ENCODE measurements around the gene KIF27. TPM values are rescaled to one million over a fixed set of nuclear protein-coding genes. Genes with fewer than 3 reads are reported as not detected.

The KIF27 gene
- total RNA-seq, 4 donors from 2014 or later, result 7.5 to 11.1 (median 9.9) TPM

DNA sequence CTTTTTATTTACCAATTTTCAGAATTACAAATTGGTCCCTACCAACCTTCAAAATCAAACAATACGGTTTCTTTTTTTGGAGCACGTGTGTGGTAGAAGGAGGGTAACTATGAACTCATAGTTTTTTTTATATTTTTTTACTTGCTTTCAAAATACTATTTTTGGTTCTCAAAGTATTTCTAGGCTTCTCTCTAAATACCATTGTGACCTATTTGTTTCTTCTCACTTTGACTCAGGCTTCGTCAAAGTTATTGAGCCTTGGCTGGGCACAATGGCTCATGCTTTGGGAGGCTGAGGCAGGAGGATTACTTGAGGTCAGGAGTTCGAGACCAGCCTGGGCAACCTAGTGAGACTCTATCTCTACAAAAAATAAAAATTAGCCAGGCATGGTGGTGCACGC lies 11.6 kb upstream of the KIF27 start:
- TF ChIP-seq, protein P1, sequence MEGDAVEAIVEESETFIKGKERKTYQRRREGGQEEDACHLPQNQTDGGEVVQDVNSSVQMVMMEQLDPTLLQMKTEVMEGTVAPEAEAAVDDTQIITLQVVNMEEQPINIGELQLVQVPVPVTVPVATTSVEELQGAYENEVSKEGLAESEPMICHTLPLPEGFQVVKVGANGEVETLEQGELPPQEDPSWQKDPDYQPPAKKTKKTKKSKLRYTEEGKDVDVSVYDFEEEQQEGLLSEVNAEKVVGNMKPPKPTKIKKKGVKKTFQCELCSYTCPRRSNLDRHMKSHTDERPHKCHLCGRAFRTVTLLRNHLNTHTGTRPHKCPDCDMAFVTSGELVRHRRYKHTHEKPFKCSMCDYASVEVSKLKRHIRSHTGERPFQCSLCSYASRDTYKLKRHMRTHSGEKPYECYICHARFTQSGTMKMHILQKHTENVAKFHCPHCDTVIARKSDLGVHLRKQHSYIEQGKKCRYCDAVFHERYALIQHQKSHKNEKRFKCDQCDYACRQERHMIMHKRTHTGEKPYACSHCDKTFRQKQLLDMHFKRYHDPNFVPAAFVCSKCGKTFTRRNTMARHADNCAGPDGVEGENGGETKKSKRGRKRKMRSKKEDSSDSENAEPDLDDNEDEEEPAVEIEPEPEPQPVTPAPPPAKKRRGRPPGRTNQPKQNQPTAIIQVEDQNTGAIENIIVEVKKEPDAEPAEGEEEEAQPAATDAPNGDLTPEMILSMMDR (IDR thresholded peaks at IDR 0.05), result no peak
- no peak for TF ChIP-seq POLR2A (IDR thresholded peaks at IDR 0.05)
- Histone ChIP-seq H3K27me3 (no peaks in the 10 kb centered on the region), H3K9me3 (no peaks in the 10 kb centered on the region), H3K27ac (no peak overlapping the region), H3K4me3 (no peak overlapping the region), H3K4me1 (peaks cover 0 to 7% (median 0%) of the 10 kb centered on the region in 4 donors), H3K36me3 (no peaks in the 10 kb centered on the region)
- DNase-seq (ENCODE audit: low spot score in 2 of 2), result no peak
- 88 to 92% methylated on average over 5 of the region's 5 CpGs for WGBS, 2 donors

DNA sequence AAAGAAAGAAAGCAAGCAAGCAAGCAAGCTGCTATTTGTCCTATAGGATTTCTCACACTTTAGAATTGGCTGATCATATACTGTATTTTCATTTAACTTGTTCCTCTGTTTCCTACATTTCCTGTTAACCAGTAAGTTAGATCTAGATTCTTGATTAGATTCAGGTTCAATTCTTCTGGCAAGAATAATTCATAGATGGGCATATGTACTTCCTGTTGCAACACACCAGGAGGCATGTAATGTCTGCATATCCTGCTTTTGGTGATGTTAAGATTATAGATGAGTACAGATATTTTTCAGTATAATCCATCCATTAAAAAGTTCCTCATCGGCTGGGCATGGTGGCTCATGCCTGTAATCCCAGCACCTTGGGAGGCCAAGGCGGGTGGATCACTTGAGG lies 10.8 kb upstream of the KIF27 start:
- Histone ChIP-seq H3K9me3 (no peaks in the 10 kb centered on the region), H3K27me3 (no peaks in the 10 kb centered on the region), H3K36me3 (no peaks in the 10 kb centered on the region), H3K4me1 (peaks cover 0 to 7% (median 0%) of the 10 kb centered on the region in 4 donors), H3K4me3 (no peak overlapping the region), H3K27ac (no peak overlapping the region)
- WGBS, 2 donors, result 80 to 90% methylated on average over 2 of the region's 2 CpGs
- TF ChIP-seq EP300 (IDR thresholded peaks at IDR 0.05), result no peak
- no peak for TF ChIP-seq POLR2A (IDR thresholded peaks at IDR 0.05)
- TF ChIP-seq, protein P1 (IDR thresholded peaks at IDR 0.05), result no peak
- no peak for DNase-seq (ENCODE audit: low spot score in 2 of 2)

DNA sequence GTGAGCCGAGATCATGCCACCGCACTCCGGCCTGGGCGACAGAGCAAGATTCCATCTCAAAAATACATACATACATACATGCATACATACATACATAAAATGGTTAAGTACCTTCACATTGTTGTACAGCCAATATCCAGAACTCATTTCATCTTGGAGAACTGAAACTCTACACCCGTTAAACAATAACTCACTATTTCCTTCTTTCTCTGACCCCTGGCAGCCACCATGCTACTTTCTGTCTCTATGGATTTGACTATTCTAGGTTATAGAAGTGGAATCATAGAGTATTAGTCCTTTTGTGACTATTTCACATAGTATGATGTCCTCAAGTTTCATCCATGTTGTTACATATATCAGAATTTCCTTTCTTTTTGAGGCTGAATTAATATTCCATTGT lies 9.6 kb upstream of the KIF27 start:
- Histone ChIP-seq H3K36me3 (no peaks in the 10 kb centered on the region), H3K4me1 (peaks cover 0 to 7% (median 0%) of the 10 kb centered on the region in 4 donors), H3K27me3 (no peaks in the 10 kb centered on the region), H3K9me3 (no peaks in the 10 kb centered on the region), H3K4me3 (no peak overlapping the region), H3K27ac (no peak overlapping the region)
- WGBS, 2 donors, result 80 to 88% methylated on average over 5 of the region's 5 CpGs
- DNase-seq (ENCODE audit: low spot score in 2 of 2), result no peak
- no peak for TF ChIP-seq EP300 (IDR thresholded peaks at IDR 0.05)

DNA sequence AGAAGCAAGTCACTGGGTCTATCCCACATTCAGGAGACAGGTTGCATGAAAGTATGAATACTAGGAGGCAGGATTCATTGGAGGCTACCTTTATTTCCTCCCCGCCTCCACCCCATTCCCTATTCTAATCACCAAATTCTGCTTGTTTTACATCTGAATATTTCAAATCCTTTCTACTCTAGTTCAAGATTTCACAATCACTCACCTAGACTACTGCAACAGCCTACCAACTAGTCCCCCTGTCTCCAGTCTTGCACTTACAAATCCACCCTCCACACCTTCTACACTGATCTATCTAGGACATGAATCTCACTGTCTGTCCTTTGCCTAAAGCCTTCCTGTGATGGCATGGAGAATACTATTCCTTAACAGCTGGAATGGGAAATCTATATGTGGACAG lies 6.4 kb upstream of the KIF27 start:
- no peaks in the 10 kb centered on the region for H3K27me3 ChIP-seq
- H3K36me3 ChIP-seq, result no peaks in the 10 kb centered on the region
- H3K4me3 ChIP-seq, result no peak overlapping the region
- TF ChIP-seq POLR2A (IDR thresholded peaks at IDR 0.05), result no peak
- no peak for TF ChIP-seq EP300 (IDR thresholded peaks at IDR 0.05)
- TF ChIP-seq, protein P1 (IDR thresholded peaks at IDR 0.05), result no peak
- no peaks in the 10 kb centered on the region for H3K9me3 ChIP-seq
- no peak for DNase-seq (ENCODE audit: low spot score in 2 of 2)
- no peaks in the 10 kb centered on the region for H3K4me1 ChIP-seq
- H3K27ac ChIP-seq, result no peak overlapping the region
- WGBS, 2 donors, result 95 to 97% methylated on average over 1 of the region's 1 CpG

DNA sequence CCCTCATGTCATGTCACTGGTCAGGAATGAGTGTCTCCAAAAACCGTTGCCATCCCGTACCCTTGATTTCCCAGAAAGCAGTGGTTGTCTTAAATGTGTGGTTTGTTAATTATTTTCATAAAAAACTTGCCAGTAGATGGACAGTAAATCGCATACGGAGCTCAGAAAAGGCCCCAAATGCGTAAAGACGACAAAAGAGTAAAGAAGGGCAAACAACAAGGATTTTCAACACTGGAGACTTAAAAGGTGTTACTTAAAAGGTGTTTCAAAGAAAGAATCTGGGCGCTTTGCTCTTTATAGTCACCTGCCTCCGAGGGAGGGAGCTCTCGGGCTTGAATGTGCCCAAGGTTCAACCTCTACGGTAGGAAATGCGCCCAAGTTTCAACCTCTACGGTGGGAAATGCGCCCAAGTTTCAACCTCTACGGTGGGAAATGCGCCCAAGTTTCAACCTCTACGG lies 734 bp downstream of the KIF27 start:
- no peaks in the 10 kb centered on the region for H3K36me3 ChIP-seq
- 2% methylated on average over 16 of the region's 16 CpGs for WGBS, 2 donors
- peaks cover 0 to 16% (median 7%) of the 10 kb centered on the region in 4 donors for H3K4me1 ChIP-seq
- DNase-seq (ENCODE audit: low spot score in 2 of 2), result peak in 1 of 2 donors; percentile 20
- peak overlapping the region; percentile 62 to 91 (median 76) for H3K4me3 ChIP-seq
- no peaks in the 10 kb centered on the region for H3K9me3 ChIP-seq
- H3K27me3 ChIP-seq, result no peaks in the 10 kb centered on the region
- H3K27ac ChIP-seq, result peak overlapping the region; percentile 92 to 99 (median 94)
- TF ChIP-seq POLR2A (IDR thresholded peaks at IDR 0.05), result no peak
- TF ChIP-seq, protein P1 (IDR thresholded peaks at IDR 0.05), result peak in 2 of 5 experiments; percentile 4 to 12

DNA sequence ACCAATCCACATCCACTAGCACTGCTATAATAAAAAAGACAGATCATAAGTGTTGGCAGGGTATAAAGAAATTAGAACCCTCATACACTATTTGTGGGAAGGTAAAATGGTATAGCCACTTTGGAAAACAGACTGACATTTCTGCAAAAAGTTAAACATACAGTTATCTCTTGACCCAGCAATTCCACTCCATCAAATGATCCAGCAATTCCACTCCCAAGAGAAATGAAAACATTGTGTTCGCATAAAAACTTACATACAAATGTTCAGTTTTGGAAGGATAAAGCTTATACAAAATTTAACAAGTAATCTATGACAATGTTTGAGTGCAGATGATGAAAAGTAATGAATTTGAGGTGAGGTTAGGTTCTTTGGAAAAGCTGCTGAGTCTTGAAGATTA lies 2.1 kb downstream of the KIF27 start:
- no peaks in the 10 kb centered on the region for H3K36me3 ChIP-seq
- DNase-seq (ENCODE audit: low spot score in 2 of 2), result no peak
- 97 to 98% methylated on average over 1 of the region's 1 CpG for WGBS, 2 donors
- no peaks in the 10 kb centered on the region for H3K27me3 ChIP-seq
- no peak overlapping the region for H3K4me3 ChIP-seq
- no peak overlapping the region for H3K27ac ChIP-seq
- H3K4me1 ChIP-seq, result peaks cover 0 to 16% (median 7%) of the 10 kb centered on the region in 4 donors
- no peaks in the 10 kb centered on the region for H3K9me3 ChIP-seq
- TF ChIP-seq EP300 (IDR thresholded peaks at IDR 0.05), result no peak
- TF ChIP-seq, protein P1 (IDR thresholded peaks at IDR 0.05), result no peak
- no peak for TF ChIP-seq POLR2A (IDR thresholded peaks at IDR 0.05)

Measured in tibial nerve (tissue), 4 donors.